Adrenal gland (tissue), 5 donors: ENCODE results near the gene RNF7.

Experiments
- CTCF ChIP-seq, 6 experiments: fragments of 450-650 bp in 4 of 6; fragments of 200-600 bp in 2 of 6; sonication (generic) in 1 of 6; IDR thresholded peaks; 1 replicate in 5 of 6; 2 replicates in 1 of 6; pipeline versions ENCODE4 v1.5.1 to v1.8.0; 2016 to 2021; ENCODE audit warnings: antibody characterized with exemption in 6 of 6, mild to moderate bottlenecking in 2 of 6, moderate library complexity in 1 of 6
- POLR2A ChIP-seq, 2 donors: fragments of 450-650 bp; IDR thresholded peaks; one replicate each; pipeline ENCODE4 v1.6.1; 2017; ENCODE audit warnings: antibody characterized with exemption in 2 of 2, mild to moderate bottlenecking in 2 of 2, moderate library complexity in 1 of 2
- donor health status: DM: no; HTN: no; CAD: no.

GRCh38 chr3:141773676-141774075, 35.6 kb downstream of the RNF7 start:
- TF ChIP-seq CTCF (IDR thresholded peaks at IDR 0.05) (no peak), POLR2A (IDR thresholded peaks at IDR 0.05) (no peak)
